SKM-1 treated with dmso at 0.1 percent for 144 hours (cell line): Measurements from ENCODE around the gene FSD1.
"Not testable (repeated sequence)": the region's sequence is repeated elsewhere in the genome, so short reads cannot be mapped to it uniquely, and the experiment has no call there.

ENCODE experiments used
- DNase-seq: peaks from one replicate; lab custom pipeline; 2025; ENCODE audit not compliant: unreplicated experiment; lab: John Stamatoyannopoulos, UW

Gene FSD1

GRCh38 chr19:4304538-4305256, at the start of gene FSD1:
FSD1 (plus strand) TSS chr19:4304598; CDS start chr19:4304747, 149 bp downstream.
- DNase-seq: no peak

DNA sequence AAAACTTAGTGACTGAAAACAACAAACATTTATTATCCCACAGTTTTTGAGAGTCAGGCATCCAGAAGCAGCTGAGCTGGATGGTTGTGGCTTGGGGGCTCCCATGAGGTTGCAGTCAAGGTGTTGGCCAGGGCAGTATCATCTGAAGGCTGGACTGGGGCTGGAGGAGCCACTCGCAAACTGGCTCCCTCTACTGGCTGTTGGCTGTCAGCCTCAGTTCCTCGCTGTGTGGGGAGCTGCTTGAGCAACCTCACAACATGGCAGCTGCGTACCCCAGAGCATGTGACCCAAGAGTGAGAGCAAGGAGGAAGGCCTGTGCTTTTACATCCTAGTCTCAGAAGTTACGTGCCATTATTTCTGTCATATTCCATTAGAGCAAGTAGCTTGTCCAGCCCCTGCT, 47.8 kb upstream of the FSD1 start:
- no peak for DNase-seq

DNA sequence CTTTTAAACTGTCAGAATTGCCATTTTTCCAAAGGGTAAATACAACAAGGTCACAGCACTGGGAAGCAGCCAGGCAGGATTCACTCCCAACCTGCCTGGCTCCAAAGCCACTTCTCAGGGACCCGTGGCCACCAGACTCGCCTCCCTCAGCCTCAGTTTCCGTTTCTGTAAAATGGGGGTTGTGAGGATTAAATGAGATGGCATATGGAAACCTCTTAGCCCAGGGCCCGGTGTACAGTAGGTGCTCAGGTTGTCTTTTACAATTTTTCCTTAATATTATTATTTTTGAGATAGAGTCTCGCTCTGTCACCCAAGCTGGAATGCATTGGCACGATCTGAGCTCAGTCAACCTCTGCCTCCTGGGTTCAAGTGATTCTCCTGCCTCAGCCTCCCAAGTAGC, 47.4 kb upstream of the FSD1 start:
- DNase-seq: no peak

- DNase-seq: no peak
Measured at GRCh38 chr19:4258181-4258580, 46.2 kb upstream of the FSD1 start.

DNA sequence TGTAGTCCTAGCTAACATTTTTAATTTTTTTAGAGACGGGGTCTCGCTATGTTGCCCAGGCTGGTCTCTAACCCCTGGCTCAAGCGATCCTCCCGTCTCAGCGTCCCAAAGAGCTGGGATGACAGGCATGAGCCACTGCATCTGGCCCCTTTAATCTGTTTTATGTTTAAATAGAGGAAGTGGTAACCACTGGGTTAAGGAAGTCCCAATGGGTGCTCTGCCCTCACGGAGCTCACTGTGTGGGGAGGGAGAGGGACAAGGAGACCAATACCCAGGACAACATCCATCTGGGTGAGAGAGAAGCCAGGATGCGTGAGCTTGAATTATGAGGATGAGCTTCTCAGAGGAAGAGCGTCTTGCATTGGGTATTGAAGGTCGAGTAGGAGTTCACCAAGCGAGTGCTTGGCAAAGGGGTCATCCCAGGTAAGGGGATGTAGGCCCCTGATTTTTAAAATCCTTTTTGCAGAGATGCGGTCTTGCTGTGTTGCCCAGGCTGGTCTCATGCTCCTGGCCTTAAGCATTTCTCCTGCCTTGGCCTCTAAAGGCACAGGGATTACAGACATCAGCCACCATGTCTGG, 43.7 kb upstream of the FSD1 start:
- peak; percentile 24 for DNase-seq

- no peak for DNase-seq
Measured at GRCh38 chr19:4264812-4265211, 39.6 kb upstream of the FSD1 start.

DNA sequence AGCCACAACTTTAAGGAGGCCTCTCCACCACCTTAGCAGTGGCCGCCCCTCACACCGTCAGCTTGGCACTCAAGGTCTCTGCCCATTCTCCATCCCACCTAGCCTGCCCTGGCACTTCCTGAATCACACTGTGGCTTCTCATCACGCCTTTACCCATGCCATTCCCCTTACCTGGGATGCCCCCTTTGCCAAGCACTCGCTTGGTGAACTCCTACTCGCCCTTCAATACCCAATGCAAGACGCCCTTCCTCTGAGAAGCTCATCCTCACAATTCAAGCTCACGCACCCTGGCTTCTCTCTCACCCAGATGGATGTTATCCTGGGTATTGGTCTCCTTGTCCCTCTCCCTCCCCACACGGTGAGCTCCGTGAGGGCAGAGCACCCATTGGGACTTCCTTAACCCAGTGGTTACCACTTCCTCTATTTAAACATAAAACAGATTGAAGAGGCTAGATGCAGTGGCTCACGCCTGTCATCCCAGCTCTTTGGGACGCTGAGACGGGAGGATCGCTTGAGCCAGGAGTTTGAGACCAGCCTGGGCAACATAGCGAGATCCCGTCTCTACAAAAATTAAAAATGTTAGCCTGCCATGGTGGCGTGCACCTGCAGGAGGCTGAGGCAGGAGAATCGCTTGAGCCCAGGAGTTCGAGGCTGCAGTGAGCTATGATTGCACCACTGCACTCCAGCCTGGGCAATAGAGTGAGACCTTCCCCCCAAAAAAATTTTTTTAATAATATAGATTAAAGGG, 38.0 kb upstream of the FSD1 start:
- no peak for DNase-seq

- DNase-seq: peak; percentile 79
Measured at GRCh38 chr19:4267101-4267900, 37.1 kb upstream of the FSD1 start.

DNA sequence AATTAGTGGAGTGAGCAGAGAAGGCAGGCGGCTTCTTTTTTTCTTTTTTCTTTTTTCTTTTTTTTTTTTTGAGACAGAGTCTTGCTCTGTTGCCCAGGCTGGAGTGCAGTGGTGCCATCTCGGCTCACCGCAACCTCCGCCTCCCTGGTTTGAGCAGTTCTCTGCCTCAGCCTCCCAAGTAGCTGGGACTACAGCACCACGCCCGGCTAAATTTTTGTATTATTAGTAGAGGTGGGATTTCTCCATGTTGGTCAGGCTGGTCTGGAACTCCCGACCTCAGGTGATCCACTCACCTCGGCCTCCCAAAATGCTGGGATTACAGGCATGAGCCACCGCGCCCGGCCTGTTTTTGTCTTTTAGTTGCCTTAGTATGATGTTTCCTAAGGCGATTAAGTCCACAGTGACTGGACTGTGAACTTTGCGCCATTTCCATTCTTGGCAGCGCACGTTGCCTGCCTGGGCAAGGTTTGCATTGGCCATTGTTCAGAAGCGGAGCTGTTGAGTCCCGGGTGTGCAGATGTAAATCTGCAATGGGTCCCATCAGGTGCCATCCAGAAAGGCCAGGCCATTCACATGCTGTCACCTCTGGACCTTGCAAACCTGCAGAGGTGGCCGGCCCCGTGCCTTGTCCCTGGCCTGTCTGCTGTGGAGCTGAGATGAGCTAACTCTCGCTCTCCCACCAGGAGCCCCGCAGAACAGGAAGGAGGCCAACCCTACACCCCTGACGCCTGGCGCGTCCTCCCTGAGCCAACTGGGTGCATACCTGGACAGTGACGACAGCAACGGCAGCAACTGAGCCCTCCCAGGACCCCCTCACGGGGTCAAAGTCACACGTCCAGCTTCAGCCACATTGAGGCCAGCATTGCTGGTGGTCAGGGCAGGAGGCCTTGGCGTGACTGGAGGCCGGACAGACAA, 36.2 kb upstream of the FSD1 start:
- no peak for DNase-seq

DNA sequence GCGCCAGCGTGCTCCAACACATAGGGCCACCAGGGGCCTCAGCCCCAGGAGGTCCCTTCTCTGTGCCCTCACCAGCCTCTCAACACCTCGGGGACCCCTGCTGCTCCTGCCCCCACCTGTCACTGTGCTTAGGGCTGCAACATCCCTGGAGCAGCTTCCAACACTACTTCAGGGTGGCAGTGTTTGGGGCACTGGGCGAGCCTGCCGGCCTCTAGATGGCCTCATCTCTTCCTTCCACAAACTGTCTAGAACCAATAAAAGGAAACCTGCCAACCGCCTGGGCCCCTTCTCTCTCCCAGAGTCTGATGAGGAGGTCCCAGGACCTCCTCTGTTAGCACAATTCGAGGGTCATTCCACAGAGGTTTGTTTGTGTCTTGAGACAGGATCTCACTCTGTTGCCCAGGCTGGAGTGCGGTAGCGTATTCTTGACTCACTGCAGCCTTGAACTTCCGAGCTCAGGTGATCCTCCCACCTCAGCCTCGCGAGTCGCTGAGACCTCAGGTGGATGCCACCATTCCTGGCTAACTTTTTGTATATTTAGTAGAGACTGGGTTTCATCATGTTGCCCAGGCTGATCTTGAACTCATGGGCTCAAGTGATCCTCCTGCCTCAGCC, 35.5 kb upstream of the FSD1 start:
- no peak for DNase-seq

DNA sequence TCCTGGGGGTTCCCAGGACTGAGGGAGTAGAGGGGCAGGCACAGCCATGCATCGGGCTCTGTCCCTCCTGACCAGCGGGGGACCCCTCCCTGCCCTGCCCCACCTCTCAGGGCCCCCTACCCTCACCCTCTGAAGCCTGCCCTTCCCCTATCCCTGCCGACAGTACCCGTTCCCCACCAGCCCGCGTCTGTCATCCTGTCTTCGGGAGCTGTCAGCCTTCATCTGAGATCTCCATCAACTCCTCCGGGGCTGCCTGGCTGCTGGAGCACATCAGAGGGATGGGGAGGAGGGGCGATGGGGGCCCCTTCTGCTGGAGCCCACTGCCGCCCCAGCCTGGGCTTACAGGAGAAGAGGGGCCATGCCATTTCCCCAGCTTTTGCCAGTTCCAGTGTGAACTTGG, 31.5 kb upstream of the FSD1 start:
- DNase-seq: no peak

DNA sequence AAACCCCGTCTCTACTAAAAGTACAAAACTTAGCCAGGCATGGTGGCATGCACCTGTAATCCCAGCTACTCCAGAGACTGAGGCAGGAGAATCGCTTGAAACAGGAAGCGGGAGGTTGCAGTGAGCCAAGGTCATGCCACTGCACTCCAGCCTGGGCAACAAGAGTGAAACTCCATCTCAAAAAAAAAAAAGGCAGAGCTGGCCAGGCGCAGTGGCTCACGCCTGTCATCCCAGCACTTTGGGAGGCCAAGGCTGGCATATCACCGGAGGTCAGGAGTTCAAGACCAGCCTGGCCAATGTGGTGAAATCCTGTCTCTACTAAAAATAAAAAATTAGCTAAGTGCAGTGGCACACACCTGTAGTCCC, 30.1 kb upstream of the FSD1 start:
- DNase-seq: not testable (repeated sequence)

DNA sequence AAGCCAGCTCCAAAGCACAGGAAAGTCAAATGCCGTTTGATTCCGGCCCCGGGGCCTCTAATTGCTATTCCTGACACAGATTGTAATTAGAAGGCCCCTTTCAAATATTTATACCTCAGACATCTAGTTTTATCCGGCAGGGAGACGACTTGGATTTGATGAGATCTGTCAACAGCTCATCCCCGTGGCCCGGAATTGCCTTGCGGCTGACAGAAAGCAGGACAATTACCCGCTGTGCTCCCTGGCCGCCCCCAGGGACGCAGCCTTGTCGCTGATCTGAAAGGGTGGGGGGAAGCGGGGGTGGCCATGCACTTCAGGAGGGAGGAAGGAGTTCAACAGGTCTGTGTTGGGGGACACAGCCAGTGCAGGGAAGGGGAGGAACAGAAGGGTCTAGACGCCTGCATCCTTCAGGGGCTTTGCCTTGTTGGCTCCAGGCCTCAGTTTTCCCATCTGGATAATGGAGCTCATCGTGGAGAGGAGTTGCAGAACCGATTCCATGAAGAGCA, 27.2 kb upstream of the FSD1 start:
- DNase-seq: no peak

GRCh38 chr19:4278010-4278409, 26.4 kb upstream of the FSD1 start:
- no peak for DNase-seq

DNA sequence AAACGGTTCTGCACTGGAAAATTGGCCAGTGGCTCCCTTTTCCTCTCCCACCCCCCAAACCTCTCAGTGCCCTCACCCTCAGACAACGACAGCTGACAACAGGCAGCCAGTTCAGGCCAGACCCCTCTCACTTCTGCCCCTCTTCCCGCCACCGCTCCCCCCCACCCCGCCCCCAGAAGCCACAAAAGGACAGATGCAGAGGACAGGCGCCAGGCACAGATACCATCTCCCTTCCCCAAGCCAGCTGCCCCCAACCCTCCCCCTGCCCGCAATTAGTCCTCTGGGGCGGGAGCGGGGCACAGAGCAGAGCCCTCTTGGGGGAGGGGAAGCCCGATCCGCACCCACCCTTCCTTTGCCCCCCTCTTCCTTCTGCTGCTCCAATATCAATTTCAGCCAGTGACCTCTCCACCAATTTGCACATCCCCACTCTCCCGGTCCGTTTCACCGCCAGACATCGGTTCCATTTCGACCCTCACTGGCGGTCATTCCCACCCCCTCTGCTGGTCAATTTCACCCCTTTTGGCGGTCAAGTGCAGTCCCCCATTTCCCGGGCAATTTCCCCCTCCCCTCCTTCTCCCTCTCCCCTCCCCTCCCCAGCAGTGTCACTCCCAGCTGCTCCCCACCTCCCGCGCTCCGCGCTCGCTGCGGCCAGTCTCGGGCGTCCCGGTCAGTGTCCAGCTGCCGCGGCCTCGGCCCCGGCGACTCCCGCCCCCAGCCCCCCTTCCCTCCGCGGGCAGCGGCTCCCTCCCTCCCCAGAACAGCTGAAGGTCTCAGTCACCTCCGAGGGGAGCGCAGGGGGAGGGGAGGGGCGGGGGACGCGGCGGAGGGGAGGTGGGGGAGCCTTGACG, 25.8 kb upstream of the FSD1 start, which contains the start of gene SHD:
TSS of gene SHD (plus strand) at position 848 of the 848 bp plus-strand sequence. CDS start 798 bp downstream, outside the sequence.
- DNase-seq: no peak

GRCh38 chr19:4279267-4279529, 25.2 kb upstream of the FSD1 start:
- no peak for DNase-seq

GRCh38 chr19:4279530-4280422, 24.6 kb upstream of the FSD1 start:
- DNase-seq: no peak
